Spinal cord (tissue), 10 donors: ENCODE measurements around the gene GPR107. TPM values are rescaled to one million over a fixed set of nuclear protein-coding genes. Genes with fewer than 3 reads are reported as not detected.
A peak's percentile ranks its signal among the peaks of the same experiment; 100 is the strongest.

Experiments used
- DNase-seq, 6 donors: peaks; one replicate each; pipeline versions ENCODE4 v3.0.0 to v3.0.0-alpha.2; 2013 to 2015; ENCODE audit warnings: low spot score in 6 of 6, low read depth in 4 of 6
- H3K27ac ChIP-seq: one replicate; pipeline ENCODE4 v1.5.1; 2013; ENCODE audit warnings: low read depth, low read length, control low read depth
- H3K27me3 ChIP-seq: one replicate; pipeline ENCODE4 v1.6.1; 2013; ENCODE audit warnings: low read length; ENCODE audit not compliant: control insufficient read depth, insufficient read depth
- H3K36me3 ChIP-seq: one replicate; pipeline ENCODE4 v1.6.1; 2013; ENCODE audit warnings: low read length; ENCODE audit not compliant: control insufficient read depth, insufficient read depth
- H3K4me1 ChIP-seq: one replicate; pipeline ENCODE4 v1.6.1; 2013; ENCODE audit warnings: low read length; ENCODE audit not compliant: control insufficient read depth, insufficient read depth
- H3K4me3 ChIP-seq: one replicate; pipeline ENCODE4 v1.5.1; 2013; ENCODE audit warnings: low read depth, low read length, control low read depth
- H3K9me3 ChIP-seq: one replicate; pipeline ENCODE4 v1.6.1; 2013; ENCODE audit warnings: low read length; ENCODE audit not compliant: control insufficient read depth, insufficient read depth
- WGBS: methylation state at CpG from one replicate; pipeline ENCODE4 v1.1.5; 2013; ENCODE audit warnings: missing lambda C conversion rate; ENCODE audit not compliant: insufficient coverage; 5-methylcytosine and 5-hydroxymethylcytosine counted together
- polyA plus RNA-seq, 2 donors: library from polyadenylated mRNA; unstranded; fragments of 120-200 nt; gene quantifications; one replicate each; pipeline ENCODE4 v1.2.1, GENCODE V29; 2013; ENCODE audit not compliant: insufficient read length in 2 of 2
- total RNA-seq, 2 donors: library from RNA; depleted of rRNA in 1 of 2; stranded (reverse); fragments of 120-200 nt in 1 of 2; fragments of >200 nt in 1 of 2; gene quantifications; one replicate each; pipeline versions ENCODE4 v1.2.3 to v1.2.4, GENCODE V29; 2013 to 2014
- donor health status: healthy.

The GPR107 gene
- total and polyA plus RNA-seq, 4 donors: 24.8 to 46.6 (median 44.2) TPM

DNA sequence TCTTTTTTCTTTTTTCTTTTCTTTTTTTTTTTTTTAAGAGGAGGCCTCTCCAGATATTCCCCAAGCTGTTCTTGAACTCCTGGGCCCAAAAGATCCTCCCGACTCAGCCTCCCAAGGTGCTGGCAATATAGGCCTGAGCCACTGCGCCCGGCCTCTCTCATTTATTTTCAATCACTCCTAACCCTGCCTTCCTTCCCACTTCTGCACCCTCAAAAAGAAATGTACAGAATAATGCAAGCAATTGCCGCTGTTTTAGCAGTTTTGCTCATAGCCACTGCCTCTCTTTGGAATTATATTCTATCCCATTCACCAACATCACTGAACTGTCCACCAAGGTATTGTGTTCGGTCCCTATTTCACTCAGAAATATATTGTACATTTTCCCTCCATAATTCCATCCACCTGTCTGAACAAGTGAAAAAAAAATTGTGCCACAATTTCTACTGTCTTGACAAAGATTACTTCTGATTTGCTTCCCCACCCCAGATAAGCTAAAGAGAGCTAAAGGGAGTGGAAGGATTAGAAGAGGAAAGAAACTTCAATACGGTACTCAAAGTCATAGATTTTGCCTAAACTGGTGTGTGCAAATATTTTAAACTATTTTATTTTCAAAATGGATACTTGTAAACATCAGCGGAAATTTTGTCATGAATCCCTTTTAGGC, 12.6 kb upstream of the GPR107 start:
- Histone ChIP-seq H3K36me3 (no peaks in the 10 kb centered on the region), H3K9me3 (no peaks in the 10 kb centered on the region), H3K27me3 (no peaks in the 10 kb centered on the region), H3K4me3 (peak overlapping the region; percentile 85), H3K4me1 (peaks cover 26% of the 10 kb centered on the region), H3K27ac (no peak overlapping the region)
- DNase-seq: no peak
- 81% methylated on average over 4 of the region's 7 CpGs for WGBS

DNA sequence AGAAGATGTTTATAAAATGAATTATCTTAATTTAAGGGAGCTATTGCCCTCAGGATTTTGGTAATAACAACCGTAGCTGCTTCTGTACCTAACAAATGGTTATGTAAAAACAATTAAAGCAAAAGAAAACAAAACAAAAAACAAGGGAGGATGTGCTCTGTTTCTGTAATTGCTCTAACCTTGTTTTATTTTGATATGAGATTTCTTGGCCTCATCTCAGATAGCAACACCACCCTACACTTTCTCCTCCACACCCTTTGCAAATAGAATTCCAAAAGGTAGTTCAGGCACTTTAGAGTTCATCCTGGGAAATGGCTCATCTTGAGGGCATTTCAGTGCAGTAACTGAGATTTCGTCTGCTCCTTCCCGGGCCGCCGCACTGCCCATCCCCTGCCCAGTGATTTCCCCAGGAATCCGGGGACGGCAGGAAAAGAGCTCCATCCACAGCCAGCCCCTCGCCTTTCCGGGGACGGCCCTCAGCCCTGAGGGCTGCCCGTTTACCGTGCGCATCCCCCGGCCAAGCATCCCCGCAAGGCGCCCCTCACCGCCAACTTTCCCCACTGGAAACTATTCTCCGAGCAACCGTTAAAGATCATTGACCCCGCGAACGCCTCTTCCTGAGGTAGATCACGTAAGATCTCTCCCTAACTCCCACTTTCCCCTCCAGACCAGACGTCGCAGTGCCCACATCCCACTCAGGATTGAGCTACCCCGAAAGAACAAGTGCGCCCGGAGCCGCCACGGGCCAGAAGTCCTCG, 11.9 kb upstream of the GPR107 start:
- no peaks in the 10 kb centered on the region for H3K36me3 ChIP-seq
- DNase-seq: peak in 2 of 6 donors; percentile 47 to 55
- no peaks in the 10 kb centered on the region for H3K9me3 ChIP-seq
- no peaks in the 10 kb centered on the region for H3K27me3 ChIP-seq
- peak overlapping the region; percentile 83 for H3K27ac ChIP-seq
- 0% methylated on average over 30 of the region's 31 CpGs for whole genome bisulfite sequencing
- peaks cover 26% of the 10 kb centered on the region for H3K4me1 ChIP-seq
- peak overlapping the region; percentile 85 for H3K4me3 ChIP-seq

DNA sequence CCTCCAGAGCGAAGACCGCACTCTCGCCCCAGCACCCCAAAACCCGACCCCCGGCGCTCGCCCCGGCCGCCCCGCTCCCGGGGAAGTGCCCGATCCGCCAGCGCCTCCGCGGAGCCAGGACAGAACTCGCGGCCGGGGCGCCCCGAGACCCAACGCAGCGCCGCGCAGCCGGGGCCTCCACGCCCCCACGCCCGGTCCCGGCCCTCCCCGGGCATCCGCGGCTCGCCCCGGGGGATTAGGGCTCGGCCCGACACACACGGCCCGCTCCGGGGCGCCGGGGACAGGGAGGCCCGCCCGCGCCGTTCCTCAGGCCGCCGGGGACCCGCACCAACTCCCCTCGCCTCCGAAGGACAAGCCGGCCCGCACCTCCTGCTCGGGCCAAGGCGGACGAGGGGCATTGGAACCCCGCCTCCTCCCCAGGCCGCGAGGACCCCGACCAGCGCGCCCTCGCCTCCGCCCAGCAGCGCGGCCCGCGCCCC, 11.3 kb upstream of the GPR107 start:
- Histone ChIP-seq H3K36me3 (no peaks in the 10 kb centered on the region), H3K27me3 (no peaks in the 10 kb centered on the region), H3K9me3 (no peaks in the 10 kb centered on the region), H3K4me3 (peak overlapping the region; percentile 85), H3K27ac (peak overlapping the region; percentile 83), H3K4me1 (peaks cover 23% of the 10 kb centered on the region)
- no peak for DNase-seq
- WGBS: under 1% methylated on average over 68 of the region's 68 CpGs

DNA sequence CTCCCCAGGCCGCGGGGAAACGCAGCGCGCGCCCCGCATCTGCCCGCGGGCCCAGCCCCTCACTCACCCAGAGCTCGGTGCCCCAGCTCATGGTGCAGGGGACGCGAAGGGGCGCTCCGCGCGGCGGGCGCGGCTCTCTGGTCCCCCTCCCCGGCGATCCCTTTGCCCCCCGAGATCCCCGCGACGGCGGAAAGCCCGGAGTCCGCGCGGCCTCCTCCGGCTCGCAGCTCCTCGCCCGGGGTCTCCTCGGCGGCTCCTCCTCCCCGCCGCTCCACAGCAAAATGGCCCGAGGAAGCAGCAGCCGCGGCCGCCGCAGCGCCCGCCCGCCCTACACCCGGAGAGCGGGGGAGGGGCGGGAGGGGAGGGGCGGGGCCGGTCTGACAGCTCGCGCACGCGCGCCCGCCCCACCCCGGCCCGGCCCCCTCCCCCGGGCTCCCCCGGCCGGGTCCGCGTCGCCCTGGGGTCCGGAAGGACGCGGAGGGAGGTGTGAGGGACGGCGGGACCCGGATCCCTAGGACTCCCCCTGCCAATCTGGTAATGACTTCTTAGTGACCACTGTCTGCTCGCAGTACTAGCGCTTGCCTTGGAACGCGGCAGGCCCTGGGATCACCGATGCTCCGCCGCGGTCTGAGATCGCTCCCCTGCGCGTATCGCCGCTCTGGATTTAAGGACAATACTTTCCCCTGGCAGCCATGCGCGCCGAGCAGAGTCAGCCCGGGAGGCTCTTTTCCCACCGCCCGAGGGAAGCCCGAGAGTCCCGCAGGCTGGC, 10.6 kb upstream of the GPR107 start, which contains the start of gene FNBP1:
FNBP1 (minus strand) TSS at position 305 of the 769 bp plus-strand sequence; CDS start at position 91, 214 bp downstream.
- H3K36me3 ChIP-seq: no peaks in the 10 kb centered on the region

DNA sequence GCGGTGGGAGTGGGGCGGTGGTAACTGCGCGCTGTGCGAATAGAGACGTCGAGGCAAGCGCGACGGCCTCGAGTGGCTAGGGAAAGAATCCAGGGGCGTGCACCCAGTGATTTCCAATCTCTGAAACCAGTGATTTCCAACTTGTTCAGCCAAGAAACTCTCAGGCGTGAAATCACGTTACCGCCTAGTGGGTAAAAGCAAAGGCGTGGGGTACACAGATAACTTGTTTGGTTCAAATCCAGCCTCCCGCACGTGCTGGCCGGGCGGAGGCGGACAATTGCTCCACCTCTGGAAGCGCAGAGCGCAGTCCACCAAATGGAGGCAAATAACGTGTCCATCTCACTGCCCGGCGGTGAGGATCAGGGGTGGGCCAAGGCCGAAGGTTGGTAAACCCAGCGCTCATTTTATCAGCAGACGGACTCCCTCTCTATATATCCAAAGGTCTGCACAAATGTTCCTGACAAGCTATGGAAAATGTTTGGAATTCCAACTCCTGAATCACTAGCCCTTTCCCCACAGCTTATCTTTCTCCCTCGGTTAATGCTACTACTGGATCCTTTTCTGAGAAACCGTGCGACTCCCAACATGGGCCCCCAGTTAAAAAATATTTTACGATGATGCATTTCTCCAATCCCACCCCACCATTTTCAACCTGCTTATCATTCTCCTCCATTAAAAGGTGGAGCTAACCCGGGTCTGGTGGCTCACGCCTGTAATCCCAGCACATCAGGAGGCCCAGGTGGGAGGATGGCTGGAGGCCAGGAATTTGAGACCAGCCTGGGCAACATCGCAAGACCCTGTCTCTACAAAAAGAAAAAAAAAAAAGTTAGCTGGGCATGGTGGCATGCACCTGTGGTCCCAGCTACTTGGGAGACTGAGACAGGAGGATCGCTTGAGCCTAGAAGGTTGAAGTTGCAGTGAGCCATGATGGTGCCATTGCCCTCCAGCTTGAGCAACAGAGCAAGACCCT, 9.8 kb upstream of the GPR107 start:
- no peaks in the 10 kb centered on the region for H3K9me3 ChIP-seq
- 12% methylated on average over 30 of the region's 37 CpGs for WGBS
- H3K36me3 ChIP-seq: no peaks in the 10 kb centered on the region
- no peak for DNase-seq
- peaks cover 23% of the 10 kb centered on the region for H3K4me1 ChIP-seq
- peak overlapping the region; percentile 75 for H3K4me3 ChIP-seq
- H3K27ac ChIP-seq: peak overlapping the region; percentile 79
- no peaks in the 10 kb centered on the region for H3K27me3 ChIP-seq

More for the DNA sequence above, 10.6 kb upstream of the GPR107 start, which contains the start of gene FNBP1:
- under 1% methylated on average over 91 of the region's 92 CpGs for WGBS
- Histone ChIP-seq H3K4me1 (peaks cover 23% of the 10 kb centered on the region), H3K27ac (peak within 1 kb of the TSS; percentile 83), H3K4me3 (peak within 1 kb of the TSS; percentile 85), H3K27me3 (no peaks in the 10 kb centered on the region), H3K9me3 (no peaks in the 10 kb centered on the region)
- peak in 5 of 6 donors; percentile 73 to 96 (median 82) for DNase-seq

DNA sequence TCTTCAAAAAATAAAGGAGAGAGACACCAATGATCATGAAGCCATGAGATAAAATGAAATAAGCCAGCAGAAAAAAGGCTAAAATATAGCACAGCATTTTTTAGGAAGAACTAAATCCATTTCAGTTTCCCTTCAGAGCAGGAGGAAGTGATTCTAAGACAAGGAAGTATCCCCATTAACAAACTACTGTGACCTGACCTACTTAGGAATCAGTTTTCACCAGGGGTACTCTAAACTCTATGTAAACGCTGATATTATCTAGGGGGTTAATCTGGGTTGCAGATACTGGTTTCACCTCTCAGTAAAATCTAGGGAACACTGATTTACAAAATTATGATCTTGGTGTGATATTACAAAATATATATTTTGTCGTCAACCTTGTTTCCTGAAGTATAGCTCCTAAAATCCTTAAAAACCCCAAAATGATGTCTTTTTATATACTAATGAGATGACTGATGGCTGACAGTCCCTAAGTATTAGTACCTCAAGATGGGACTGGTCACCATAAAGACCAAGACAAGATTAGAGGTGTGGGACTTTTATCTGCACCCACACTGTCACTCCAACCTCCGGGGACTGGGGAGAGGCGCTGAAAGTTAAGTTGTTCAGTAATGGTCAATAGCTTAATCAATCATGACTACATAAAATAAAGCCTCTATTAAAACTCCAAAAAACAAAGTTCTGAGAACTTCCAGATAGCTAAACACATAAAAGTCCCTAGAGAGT, 7.8 kb upstream of the GPR107 start:
- no peaks in the 10 kb centered on the region for H3K27me3 ChIP-seq
- peaks cover 12% of the 10 kb centered on the region for H3K4me1 ChIP-seq
- WGBS: no CpG with 5 or more reads among the region's 4 CpGs
- DNase-seq: no peak
- no peak overlapping the region for H3K27ac ChIP-seq
- H3K9me3 ChIP-seq: no peaks in the 10 kb centered on the region
- no peak overlapping the region for H3K4me3 ChIP-seq
- H3K36me3 ChIP-seq: no peaks in the 10 kb centered on the region

DNA sequence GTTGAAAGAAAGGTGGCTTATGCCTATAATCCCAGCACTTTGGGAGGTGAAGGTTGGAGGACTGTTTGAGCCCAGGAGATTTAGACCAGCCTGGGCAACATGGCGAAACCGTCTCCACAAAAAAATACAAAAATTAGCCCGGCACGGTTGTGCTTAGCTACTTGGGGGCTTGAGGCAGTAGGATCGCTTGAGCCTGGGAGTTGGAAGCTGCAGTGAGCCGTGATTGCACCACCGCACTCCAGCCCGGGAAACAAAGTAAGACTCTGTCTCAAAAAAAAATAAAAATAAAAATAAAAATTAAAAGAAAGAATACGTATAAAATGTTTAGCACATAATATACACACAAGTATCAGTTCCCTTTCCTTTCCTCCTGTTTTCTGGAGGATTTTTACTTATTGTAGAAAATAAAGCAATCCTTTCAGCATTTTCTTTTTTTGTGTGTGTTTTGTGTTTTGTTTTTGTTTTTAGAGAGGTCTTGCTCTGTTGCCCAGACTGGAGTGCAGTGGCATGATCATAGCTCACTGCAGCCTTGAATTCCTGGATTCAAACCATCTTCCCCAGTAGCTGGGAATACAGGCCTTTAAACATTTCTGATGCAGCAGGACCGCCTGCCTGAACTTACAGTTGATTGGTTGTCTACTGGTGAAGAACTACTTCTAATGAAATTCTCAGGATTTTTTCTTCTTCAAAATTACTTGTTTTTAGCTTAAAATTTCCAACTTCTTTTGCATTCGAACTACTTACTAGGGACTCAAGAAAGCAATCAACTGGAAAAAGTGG, 4.1 kb upstream of the GPR107 start:
- Histone ChIP-seq H3K36me3 (no peaks in the 10 kb centered on the region), H3K9me3 (no peaks in the 10 kb centered on the region), H3K27me3 (no peaks in the 10 kb centered on the region), H3K4me3 (no peak overlapping the region), H3K27ac (no peak overlapping the region), H3K4me1 (peaks cover 9% of the 10 kb centered on the region)
- DNase-seq: no peak
- WGBS: 85% methylated on average over 2 of the region's 11 CpGs

DNA sequence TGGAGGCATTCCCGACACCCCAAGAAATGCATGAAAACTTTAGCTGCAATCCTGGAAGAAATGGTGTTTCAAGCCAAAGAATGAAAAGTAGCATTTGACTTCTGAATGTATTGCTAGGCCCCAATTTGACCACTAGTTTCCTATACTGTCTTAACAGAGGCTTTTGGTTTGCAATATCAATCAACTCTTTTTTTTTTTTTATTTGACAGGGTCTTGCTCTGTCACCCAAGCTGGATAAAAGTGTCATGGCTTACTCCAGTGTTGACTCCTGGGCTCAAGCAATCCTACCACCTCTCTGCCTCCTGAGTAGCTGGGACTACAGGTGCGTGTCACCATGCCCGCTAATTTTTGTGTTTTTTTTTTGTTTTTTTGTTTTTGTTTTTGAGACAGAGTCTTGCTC, 3.2 kb upstream of the GPR107 start:
- Histone ChIP-seq H3K4me1 (peaks cover 14% of the 10 kb centered on the region), H3K27ac (no peak overlapping the region), H3K36me3 (no peaks in the 10 kb centered on the region), H3K9me3 (no peaks in the 10 kb centered on the region), H3K27me3 (no peaks in the 10 kb centered on the region), H3K4me3 (no peak overlapping the region)
- no peak for DNase-seq
- no CpG with 5 or more reads among the region's 3 CpGs for WGBS
